GM12878 (cell line): ENCODE data around the gene NGRN. TPM values are rescaled to one million over a fixed set of nuclear protein-coding genes. Genes with fewer than 3 reads are reported as not detected.
A peak's percentile ranks its signal among the peaks of the same experiment; 100 is the strongest.

ENCODE experiments used
- BCL11A ChIP-seq: IDR thresholded peaks from 2 replicates; pipeline ENCODE4 v1.6.1; 2011; ENCODE audit warnings: low read depth, low read length
- EGR1 ChIP-seq, 2 experiments: IDR thresholded peaks; 1 replicate in 1 of 2; 2 replicates in 1 of 2; pipeline ENCODE4 v1.6.1; 2011 to 2012; ENCODE audit warnings: low read depth in 2 of 2, low read length in 2 of 2, borderline replicate concordance in 1 of 2, mild to moderate bottlenecking in 1 of 2, moderate library complexity in 1 of 2
- USF1 ChIP-seq: IDR thresholded peaks from 2 replicates; pipeline ENCODE4 v1.6.1; 2011; ENCODE audit warnings: borderline replicate concordance, low read depth, mild to moderate bottlenecking, moderate library complexity, mixed read lengths, low read length; ENCODE audit not compliant: insufficient read depth; ENCODE audit errors: extremely low read length
- polyA plus RNA-seq, 11 experiments: library from polyadenylated mRNA; depleted of rRNA in 4 of 11; unstranded in 6 of 11; stranded (reverse) in 5 of 11; fragments of >200 nt; fragmentation: Nextera tagmentation in 4 of 11; fragmentation: Illumina TruSeq in 1 of 11; extraction: Ambion mirVana in 4 of 11; extraction: Trizol in 1 of 11; gene quantifications; 1 replicate in 1 of 11; 2 replicates in 10 of 11; pipeline versions ENCODE4 v1.2.1 to v1.2.3, GENCODE V29; 2011 to 2016; ENCODE audit warnings: inconsistent platforms in 2 of 11, missing spikeins in 2 of 11, low read depth in 1 of 11
- total RNA-seq, 4 experiments: library from RNA; depleted of rRNA in 3 of 4; stranded (reverse); fragments of >200 nt in 3 of 4; fragmentation: Illumina TruSeq in 1 of 4; extraction: Trizol in 1 of 4; gene quantifications; 2 replicates each; pipeline versions ENCODE4 v1.2.1 to v1.2.3, GENCODE V29; 2013 to 2021
- TF ChIP-seq, protein P1 (sequence below): fragments of 450-650 bp; formaldehyde crosslinking; IDR thresholded peaks from 2 replicates; pipeline ENCODE4 v1.5.0; 2022; ENCODE audit warnings: mild to moderate bottlenecking, missing genetic modification characterization

Gene NGRN
- total and polyA plus RNA-seq, 10 of the 15 experiments (the other 5 are each of a cell fraction or from before 2014, with no cell fraction given) = 5.8 to 31.3 (median 23.2) TPM

DNA sequence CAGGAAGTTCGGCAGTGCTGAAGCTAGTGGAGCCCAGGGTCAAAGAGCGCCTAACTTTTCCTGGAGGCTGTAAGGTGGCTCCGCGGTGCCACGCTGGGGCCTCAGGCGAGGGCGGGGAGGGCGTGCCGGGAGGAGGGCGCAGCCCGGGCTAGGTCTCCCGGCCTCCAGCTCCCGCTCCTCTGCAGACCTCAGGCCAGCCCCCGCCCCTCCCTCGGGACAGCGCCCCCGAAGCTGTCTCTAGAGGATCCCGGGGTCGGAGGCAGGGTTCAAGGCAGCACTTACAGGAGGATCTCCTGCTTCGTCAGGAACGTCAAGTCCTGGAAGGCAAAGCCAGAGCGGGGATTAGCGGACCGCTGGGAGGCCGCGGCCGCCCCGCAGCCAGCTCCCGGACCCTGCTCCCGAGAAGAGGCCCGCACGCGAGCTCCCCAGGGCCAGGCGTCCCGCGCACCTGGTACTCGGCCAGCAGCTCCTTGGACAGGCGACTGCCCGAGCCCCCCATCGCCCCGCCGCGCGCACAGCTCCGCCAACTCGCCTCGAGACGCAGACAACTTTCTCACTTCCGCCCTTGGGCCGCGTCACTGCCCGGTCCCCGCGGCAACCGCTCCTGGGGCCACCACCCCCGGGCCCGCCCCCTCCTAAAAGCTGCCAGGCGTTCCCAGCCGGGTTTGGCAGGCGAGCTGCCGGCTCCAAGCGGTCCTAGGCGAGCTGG is 31.9 kb upstream of the NGRN start, which contains the start of gene CIB1 (continued):
- TF ChIP-seq, protein P1, sequence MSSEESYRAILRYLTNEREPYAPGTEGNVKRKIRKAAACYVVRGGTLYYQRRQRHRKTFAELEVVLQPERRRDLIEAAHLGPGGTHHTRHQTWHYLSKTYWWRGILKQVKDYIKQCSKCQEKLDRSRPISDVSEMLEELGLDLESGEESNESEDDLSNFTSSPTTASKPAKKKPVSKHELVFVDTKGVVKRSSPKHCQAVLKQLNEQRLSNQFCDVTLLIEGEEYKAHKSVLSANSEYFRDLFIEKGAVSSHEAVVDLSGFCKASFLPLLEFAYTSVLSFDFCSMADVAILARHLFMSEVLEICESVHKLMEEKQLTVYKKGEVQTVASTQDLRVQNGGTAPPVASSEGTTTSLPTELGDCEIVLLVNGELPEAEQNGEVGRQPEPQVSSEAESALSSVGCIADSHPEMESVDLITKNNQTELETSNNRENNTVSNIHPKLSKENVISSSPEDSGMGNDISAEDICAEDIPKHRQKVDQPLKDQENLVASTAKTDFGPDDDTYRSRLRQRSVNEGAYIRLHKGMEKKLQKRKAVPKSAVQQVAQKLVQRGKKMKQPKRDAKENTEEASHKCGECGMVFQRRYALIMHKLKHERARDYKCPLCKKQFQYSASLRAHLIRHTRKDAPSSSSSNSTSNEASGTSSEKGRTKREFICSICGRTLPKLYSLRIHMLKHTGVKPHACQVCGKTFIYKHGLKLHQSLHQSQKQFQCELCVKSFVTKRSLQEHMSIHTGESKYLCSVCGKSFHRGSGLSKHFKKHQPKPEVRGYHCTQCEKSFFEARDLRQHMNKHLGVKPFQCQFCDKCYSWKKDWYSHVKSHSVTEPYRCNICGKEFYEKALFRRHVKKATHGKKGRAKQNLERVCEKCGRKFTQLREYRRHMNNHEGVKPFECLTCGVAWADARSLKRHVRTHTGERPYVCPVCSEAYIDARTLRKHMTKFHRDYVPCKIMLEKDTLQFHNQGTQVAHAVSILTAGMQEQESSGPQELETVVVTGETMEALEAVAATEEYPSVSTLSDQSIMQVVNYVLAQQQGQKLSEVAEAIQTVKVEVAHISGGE (CRISPR knock-in tag) = no peak
- peak in 1 of 2 experiments; percentile 88; a peak in 2 of 3 replicates for TF ChIP-seq EGR1 (IDR thresholded peaks at IDR 0.05; ENCODE audit: borderline replicate concordance in 1 of 2, low read depth in 2 of 2, low read length in 2 of 2)
- TF ChIP-seq USF1 = no peak
- no peak for TF ChIP-seq BCL11A
